Mesenchymal stem cell (in vitro differentiated cells and primary cell): ENCODE results near the gene THBD.

ENCODE experiments used
- DNase-seq: peaks from one replicate; pipeline ENCODE4 v3.0.0-alpha.2; 2013
- H2AFZ ChIP-seq: one replicate; pipeline ENCODE4 v1.6.1; 2013; ENCODE audit warnings: low read depth, mild to moderate bottlenecking, control low read depth, inconsistent platforms, low read length, moderate library complexity
- H2AK5ac ChIP-seq: 2 replicates; pipeline ENCODE4 v1.6.1; 2013; ENCODE audit warnings: low read length, moderate library complexity, mild to moderate bottlenecking, inconsistent platforms; ENCODE audit not compliant: severe bottlenecking
- H2BK120ac ChIP-seq: one replicate; pipeline ENCODE4 v1.6.1; 2013; ENCODE audit warnings: low read depth, mild to moderate bottlenecking, inconsistent platforms, low read length, moderate library complexity
- H2BK12ac ChIP-seq, 2 experiments: one replicate each; pipeline ENCODE4 v1.6.1; 2013; ENCODE audit warnings: inconsistent platforms in 2 of 2, low read length in 2 of 2, mild to moderate bottlenecking in 2 of 2, moderate library complexity in 2 of 2, control low read depth in 1 of 2
- H2BK15ac ChIP-seq: one replicate; pipeline ENCODE4 v1.6.1; 2013; ENCODE audit warnings: mild to moderate bottlenecking, low read depth, inconsistent platforms; ENCODE audit not compliant: poor library complexity, severe bottlenecking
- H2BK5ac ChIP-seq: 2 replicates; pipeline ENCODE4 v1.6.1; 2013; ENCODE audit warnings: low read depth, mild to moderate bottlenecking, low read length, control low read depth, inconsistent platforms; ENCODE audit not compliant: poor library complexity, severe bottlenecking
- H3K14ac ChIP-seq, 2 experiments: one replicate each; pipeline ENCODE4 v1.6.1; 2013; ENCODE audit warnings: inconsistent platforms in 2 of 2, low read length in 2 of 2, control low read depth in 1 of 2, mild to moderate bottlenecking in 1 of 2, moderate library complexity in 1 of 2
- H3K18ac ChIP-seq, 2 experiments: one replicate each; pipeline ENCODE4 v1.6.1; 2013; ENCODE audit warnings: inconsistent platforms in 2 of 2, low read length in 2 of 2, control low read depth in 1 of 2, low read depth in 1 of 2, mild to moderate bottlenecking in 1 of 2
- H3K23ac ChIP-seq, 2 experiments: one replicate each; pipeline ENCODE4 v1.6.1; 2013; ENCODE audit warnings: inconsistent platforms in 2 of 2, low read length in 2 of 2, mild to moderate bottlenecking in 2 of 2, moderate library complexity in 2 of 2, control low read depth in 1 of 2
- H3K27ac ChIP-seq: 2 replicates; pipeline ENCODE4 v1.5.1; 2013; ENCODE audit warnings: mild to moderate bottlenecking, moderate library complexity, low read length, control low read depth, inconsistent platforms; ENCODE audit not compliant: poor library complexity, severe bottlenecking
- H3K27me3 ChIP-seq, 2 experiments: 2 replicates each; pipeline versions ENCODE4 v1.6.1 to v1.7.0; 2013; ENCODE audit warnings: low read length in 2 of 2, mild to moderate bottlenecking in 2 of 2, moderate library complexity in 2 of 2, control low read depth in 1 of 2, inconsistent platforms in 1 of 2; ENCODE audit not compliant: control insufficient read depth in 1 of 2, insufficient read depth in 1 of 2
- H3K36me3 ChIP-seq, 2 experiments: 2 replicates each; pipeline versions ENCODE4 v1.6.1 to v1.7.0; 2013; ENCODE audit warnings: low read length in 2 of 2, control low read depth in 1 of 2, inconsistent platforms in 1 of 2, low read depth in 1 of 2, mild to moderate bottlenecking in 1 of 2; ENCODE audit not compliant: insufficient read depth in 2 of 2, control insufficient read depth in 1 of 2
- H3K4ac ChIP-seq, 2 experiments: one replicate each; pipeline ENCODE4 v1.6.1; 2013; ENCODE audit warnings: inconsistent platforms in 2 of 2, low read length in 2 of 2, mild to moderate bottlenecking in 2 of 2, moderate library complexity in 2 of 2, control low read depth in 1 of 2, low read depth in 1 of 2
- H3K4me1 ChIP-seq: 2 replicates; pipeline ENCODE4 v1.6.1; 2013; ENCODE audit warnings: low read depth, low read length, control low read depth; ENCODE audit not compliant: control insufficient read depth, insufficient read depth
- H3K4me2 ChIP-seq: 2 replicates; pipeline ENCODE4 v1.6.1; 2013; ENCODE audit warnings: low read length, mild to moderate bottlenecking, inconsistent platforms; ENCODE audit not compliant: poor library complexity, severe bottlenecking
- H3K4me3 ChIP-seq, 2 experiments: 2 replicates each; pipeline versions ENCODE4 v1.5.1 to v1.7.0; 2013; ENCODE audit warnings: low read length in 2 of 2, mild to moderate bottlenecking in 2 of 2, control low read depth in 1 of 2, low read depth in 1 of 2; ENCODE audit not compliant: insufficient read depth in 1 of 2
- H3K79me1 ChIP-seq: replicated peaks from 2 replicates; pipeline ENCODE4 v1.6.1; 2013; ENCODE audit warnings: mild to moderate bottlenecking, control low read depth, low read length, inconsistent platforms; ENCODE audit not compliant: poor library complexity, severe bottlenecking
- H3K9ac ChIP-seq: 2 replicates; pipeline ENCODE4 v1.7.0; 2013; ENCODE audit warnings: mild to moderate bottlenecking, low read length, moderate library complexity
- H3K9me3 ChIP-seq: 2 replicates; pipeline ENCODE4 v1.7.0; 2013; ENCODE audit warnings: mild to moderate bottlenecking, low read length; ENCODE audit not compliant: control insufficient read depth
- H4K8ac ChIP-seq: one replicate; pipeline ENCODE4 v1.6.1; 2013; ENCODE audit warnings: inconsistent platforms, mild to moderate bottlenecking, low read length, moderate library complexity
- H4K91ac ChIP-seq: one replicate; pipeline ENCODE4 v1.6.1; 2013; ENCODE audit warnings: mild to moderate bottlenecking, low read length, inconsistent platforms
- WGBS: methylation state at CpG from one replicate; pipeline ENCODE4 v1.1.7; 2013; ENCODE audit warnings: mixed read lengths; 5-methylcytosine and 5-hydroxymethylcytosine counted together

THBD gene

GRCh38 chr20:23080521-23080920 lies 31.0 kb upstream of the THBD start:
- H3K4ac ChIP-seq, result no peak overlapping the region
- H3K4me2 ChIP-seq, result no peak overlapping the region
- H3K9me3 ChIP-seq, result no peaks in the 10 kb centered on the region
- no peak overlapping the region for H3K27ac ChIP-seq
- no peak overlapping the region for H3K18ac ChIP-seq
- H3K9ac ChIP-seq, result no peak overlapping the region
- no peak overlapping the region for H2BK5ac ChIP-seq
- H3K14ac ChIP-seq, result no peak overlapping the region
- H3K23ac ChIP-seq, result no peak overlapping the region
- no peak overlapping the region for H2BK15ac ChIP-seq
- no peaks in the 10 kb centered on the region for H3K36me3 ChIP-seq
- H2BK120ac ChIP-seq, result no peak overlapping the region
- no peaks in the 10 kb centered on the region for H3K4me1 ChIP-seq
- no peak overlapping the region for H2BK12ac ChIP-seq
- H3K4me3 ChIP-seq, result no peak overlapping the region
- H4K91ac ChIP-seq, result peak overlapping the region; percentile 34
- H3K27me3 ChIP-seq, result peaks cover 3 to 14% of the 10 kb centered on the region in 2 experiments
- no peak overlapping the region for H2AK5ac ChIP-seq
- H3K79me1 ChIP-seq, result no peaks in the 10 kb centered on the region
- no peak for DNase-seq
- no peak overlapping the region for H2AFZ ChIP-seq
- WGBS, result 92% methylated on average over 10 of the region's 10 CpGs
- H4K8ac ChIP-seq, result no peak overlapping the region

GRCh38 chr20:23079926-23080325 lies 30.5 kb upstream of the THBD start:
- Histone ChIP-seq H2BK120ac (no peak overlapping the region), H3K18ac (no peak overlapping the region), H2BK12ac (no peak overlapping the region), H3K4me2 (no peak overlapping the region), H4K91ac (no peak overlapping the region), H3K23ac (no peak overlapping the region), H3K27me3 (peaks cover 3 to 14% of the 10 kb centered on the region in 2 experiments), H3K79me1 (no peaks in the 10 kb centered on the region), H3K4ac (no peak overlapping the region), H3K9me3 (no peaks in the 10 kb centered on the region), H4K8ac (no peak overlapping the region), H2BK15ac (no peak overlapping the region), H3K36me3 (no peaks in the 10 kb centered on the region), H2BK5ac (no peak overlapping the region), H3K4me3 (no peak overlapping the region), H3K27ac (no peak overlapping the region), H2AFZ (no peak overlapping the region), H3K4me1 (no peaks in the 10 kb centered on the region), H3K9ac (no peak overlapping the region), H3K14ac (no peak overlapping the region), H2AK5ac (no peak overlapping the region)
- no peak for DNase-seq
- 78% methylated on average over 2 of the region's 2 CpGs for WGBS

- WGBS, result 30% methylated on average over 4 of the region's 6 CpGs
- no peak overlapping the region for H2BK12ac ChIP-seq
- H3K79me1 ChIP-seq, result no peaks in the 10 kb centered on the region
- H3K4me2 ChIP-seq, result no peak overlapping the region
- no peak overlapping the region for H3K14ac ChIP-seq
- H4K8ac ChIP-seq, result no peak overlapping the region
- no peak for DNase-seq
- H2BK120ac ChIP-seq, result no peak overlapping the region
- H3K4me1 ChIP-seq, result no peaks in the 10 kb centered on the region
- no peak overlapping the region for H2BK5ac ChIP-seq
- no peak overlapping the region for H4K91ac ChIP-seq
- no peak overlapping the region for H3K4me3 ChIP-seq
- no peaks in the 10 kb centered on the region for H3K9me3 ChIP-seq
- no peak overlapping the region for H3K27ac ChIP-seq
- H2BK15ac ChIP-seq, result no peak overlapping the region
- no peak overlapping the region for H3K18ac ChIP-seq
- H3K23ac ChIP-seq, result no peak overlapping the region
- H3K27me3 ChIP-seq, result peaks cover 3 to 14% of the 10 kb centered on the region in 2 experiments
- H2AK5ac ChIP-seq, result no peak overlapping the region
- no peak overlapping the region for H3K4ac ChIP-seq
- H3K9ac ChIP-seq, result no peak overlapping the region
- no peaks in the 10 kb centered on the region for H3K36me3 ChIP-seq
- no peak overlapping the region for H2AFZ ChIP-seq
Observed at GRCh38 chr20:23079016-23079351, 29.5 kb upstream of the THBD start.

- Histone ChIP-seq H3K4me1 (no peaks in the 10 kb centered on the region), H2BK120ac (no peak overlapping the region), H3K23ac (no peak overlapping the region), H3K79me1 (no peaks in the 10 kb centered on the region), H2AFZ (no peak overlapping the region), H3K9ac (no peak overlapping the region), H2BK15ac (no peak overlapping the region), H3K4ac (no peak overlapping the region), H3K27ac (no peak overlapping the region), H3K36me3 (no peaks in the 10 kb centered on the region), H3K4me3 (no peak overlapping the region), H4K8ac (no peak overlapping the region), H4K91ac (no peak overlapping the region), H3K14ac (no peak overlapping the region), H3K9me3 (no peaks in the 10 kb centered on the region), H2BK5ac (no peak overlapping the region), H3K4me2 (no peak overlapping the region), H2BK12ac (no peak overlapping the region), H3K27me3 (peaks cover 3 to 14% of the 10 kb centered on the region in 2 experiments), H2AK5ac (no peak overlapping the region), H3K18ac (peak overlapping the region in 1 of 2 experiments; percentile 29)
- WGBS, result 74% methylated on average over 4 of the region's 5 CpGs
- peak; percentile 76 for DNase-seq
Observed at GRCh38 chr20:23078351-23079015, 29.0 kb upstream of the THBD start.
